ENCODE measurements around the gene CDK14.

The CDK14 gene

GRCh38 chr7:91137153-91137787 lies 541.1 kb downstream of the CDK14 start:
- TF ChIP-seq GABPA (IDR thresholded peaks at IDR 0.05; ENCODE audit: low read depth) = no peak
- TF ChIP-seq, protein P1, sequence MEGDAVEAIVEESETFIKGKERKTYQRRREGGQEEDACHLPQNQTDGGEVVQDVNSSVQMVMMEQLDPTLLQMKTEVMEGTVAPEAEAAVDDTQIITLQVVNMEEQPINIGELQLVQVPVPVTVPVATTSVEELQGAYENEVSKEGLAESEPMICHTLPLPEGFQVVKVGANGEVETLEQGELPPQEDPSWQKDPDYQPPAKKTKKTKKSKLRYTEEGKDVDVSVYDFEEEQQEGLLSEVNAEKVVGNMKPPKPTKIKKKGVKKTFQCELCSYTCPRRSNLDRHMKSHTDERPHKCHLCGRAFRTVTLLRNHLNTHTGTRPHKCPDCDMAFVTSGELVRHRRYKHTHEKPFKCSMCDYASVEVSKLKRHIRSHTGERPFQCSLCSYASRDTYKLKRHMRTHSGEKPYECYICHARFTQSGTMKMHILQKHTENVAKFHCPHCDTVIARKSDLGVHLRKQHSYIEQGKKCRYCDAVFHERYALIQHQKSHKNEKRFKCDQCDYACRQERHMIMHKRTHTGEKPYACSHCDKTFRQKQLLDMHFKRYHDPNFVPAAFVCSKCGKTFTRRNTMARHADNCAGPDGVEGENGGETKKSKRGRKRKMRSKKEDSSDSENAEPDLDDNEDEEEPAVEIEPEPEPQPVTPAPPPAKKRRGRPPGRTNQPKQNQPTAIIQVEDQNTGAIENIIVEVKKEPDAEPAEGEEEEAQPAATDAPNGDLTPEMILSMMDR (IDR thresholded peaks at IDR 0.05; ENCODE audit: insufficient read depth, low read length) = no peak
- no peak for TF ChIP-seq POLR2AphosphoS5 (IDR thresholded peaks at IDR 0.05; ENCODE audit: low read depth)
- H3K27me3 ChIP-seq (ENCODE audit: insufficient read depth, poor library complexity, severe bottlenecking) = no peaks in the 10 kb centered on the region
- no peak overlapping the region for H3K4me3 ChIP-seq (replicated peaks; ENCODE audit: insufficient read depth, low read length)
- H3K27ac ChIP-seq (replicated peaks) = no peak overlapping the region
- no peak for DNase-seq (ENCODE audit: low read depth in 1 of 2, low spot score in 1 of 2)

DNA sequence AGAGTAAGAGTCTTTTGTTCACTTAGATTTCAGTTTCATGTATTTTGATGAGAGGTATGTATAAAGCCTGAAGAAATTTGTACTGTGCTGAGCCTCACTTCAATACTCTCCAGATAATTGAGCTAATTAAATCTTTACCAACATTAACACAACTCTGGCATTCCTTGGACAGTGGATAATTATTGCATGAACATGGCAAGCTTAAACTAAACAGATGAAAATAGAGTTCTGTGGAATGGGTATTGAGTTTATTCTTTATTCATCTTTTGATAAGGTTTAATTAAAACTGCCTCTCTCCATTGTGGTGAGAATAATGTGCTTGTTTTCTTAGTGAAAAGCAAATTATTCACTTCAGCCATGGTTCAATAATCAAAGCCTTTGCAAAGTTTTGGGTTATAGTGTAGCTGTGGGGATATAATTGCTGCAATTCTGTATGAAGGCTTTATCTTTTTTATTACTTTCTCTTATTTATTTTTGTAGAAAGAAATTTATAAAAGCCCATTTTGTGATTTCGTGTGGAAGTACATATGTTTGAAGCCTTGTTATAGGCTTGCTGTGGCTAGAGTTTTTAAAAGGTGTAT lies 541.8 kb downstream of the CDK14 start:
- no peak overlapping the region for H3K27ac ChIP-seq (replicated peaks)
- no peaks in the 10 kb centered on the region for H3K27me3 ChIP-seq (ENCODE audit: insufficient read depth, poor library complexity, severe bottlenecking)
- no peak overlapping the region for H3K4me3 ChIP-seq (replicated peaks; ENCODE audit: insufficient read depth, low read length)
- TF ChIP-seq GABPA (IDR thresholded peaks at IDR 0.05; ENCODE audit: low read depth) (no peak), POLR2AphosphoS5 (IDR thresholded peaks at IDR 0.05; ENCODE audit: low read depth) (no peak), SPI1 (IDR thresholded peaks at IDR 0.05; ENCODE audit: borderline replicate concordance, low read depth) (no peak)
- TF ChIP-seq, protein P1 (IDR thresholded peaks at IDR 0.05; ENCODE audit: insufficient read depth, low read length) = no peak
- TF ChIP-seq, protein P2, sequence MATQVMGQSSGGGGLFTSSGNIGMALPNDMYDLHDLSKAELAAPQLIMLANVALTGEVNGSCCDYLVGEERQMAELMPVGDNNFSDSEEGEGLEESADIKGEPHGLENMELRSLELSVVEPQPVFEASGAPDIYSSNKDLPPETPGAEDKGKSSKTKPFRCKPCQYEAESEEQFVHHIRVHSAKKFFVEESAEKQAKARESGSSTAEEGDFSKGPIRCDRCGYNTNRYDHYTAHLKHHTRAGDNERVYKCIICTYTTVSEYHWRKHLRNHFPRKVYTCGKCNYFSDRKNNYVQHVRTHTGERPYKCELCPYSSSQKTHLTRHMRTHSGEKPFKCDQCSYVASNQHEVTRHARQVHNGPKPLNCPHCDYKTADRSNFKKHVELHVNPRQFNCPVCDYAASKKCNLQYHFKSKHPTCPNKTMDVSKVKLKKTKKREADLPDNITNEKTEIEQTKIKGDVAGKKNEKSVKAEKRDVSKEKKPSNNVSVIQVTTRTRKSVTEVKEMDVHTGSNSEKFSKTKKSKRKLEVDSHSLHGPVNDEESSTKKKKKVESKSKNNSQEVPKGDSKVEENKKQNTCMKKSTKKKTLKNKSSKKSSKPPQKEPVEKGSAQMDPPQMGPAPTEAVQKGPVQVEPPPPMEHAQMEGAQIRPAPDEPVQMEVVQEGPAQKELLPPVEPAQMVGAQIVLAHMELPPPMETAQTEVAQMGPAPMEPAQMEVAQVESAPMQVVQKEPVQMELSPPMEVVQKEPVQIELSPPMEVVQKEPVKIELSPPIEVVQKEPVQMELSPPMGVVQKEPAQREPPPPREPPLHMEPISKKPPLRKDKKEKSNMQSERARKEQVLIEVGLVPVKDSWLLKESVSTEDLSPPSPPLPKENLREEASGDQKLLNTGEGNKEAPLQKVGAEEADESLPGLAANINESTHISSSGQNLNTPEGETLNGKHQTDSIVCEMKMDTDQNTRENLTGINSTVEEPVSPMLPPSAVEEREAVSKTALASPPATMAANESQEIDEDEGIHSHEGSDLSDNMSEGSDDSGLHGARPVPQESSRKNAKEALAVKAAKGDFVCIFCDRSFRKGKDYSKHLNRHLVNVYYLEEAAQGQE (IDR thresholded peaks at IDR 0.05; ENCODE audit: insufficient replicate concordance, low read depth) = no peak
- no peak for DNase-seq (ENCODE audit: low read depth in 1 of 2, low spot score in 1 of 2)

DNA sequence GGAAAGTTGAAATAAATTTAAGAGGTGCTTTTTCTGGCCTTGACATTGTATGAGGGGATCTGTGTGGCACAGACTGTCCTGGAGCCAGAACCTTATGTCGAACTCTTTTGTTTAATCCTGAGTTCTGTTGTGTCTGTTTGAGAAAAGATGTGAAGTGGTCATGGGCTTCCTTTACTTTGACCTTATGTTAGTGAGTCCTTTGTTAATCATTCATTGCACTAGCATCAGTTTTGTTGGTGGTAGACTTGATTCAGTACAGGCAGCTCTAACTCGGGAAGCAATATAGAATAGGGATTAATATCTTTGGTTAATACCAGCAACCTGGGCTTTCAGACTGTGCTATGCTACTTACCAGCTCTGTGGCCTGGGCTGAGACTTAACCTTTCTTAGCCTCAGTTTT lies 544.2 kb downstream of the CDK14 start:
- no peaks in the 10 kb centered on the region for H3K27me3 ChIP-seq (ENCODE audit: insufficient read depth, poor library complexity, severe bottlenecking)
- H3K4me3 ChIP-seq (replicated peaks; ENCODE audit: insufficient read depth, low read length) = no peak overlapping the region
- TF ChIP-seq POLR2AphosphoS5 (IDR thresholded peaks at IDR 0.05; ENCODE audit: low read depth) = no peak
- TF ChIP-seq GABPA (IDR thresholded peaks at IDR 0.05; ENCODE audit: low read depth) = no peak
- no peak for TF ChIP-seq SPI1 (IDR thresholded peaks at IDR 0.05; ENCODE audit: borderline replicate concordance, low read depth)
- TF ChIP-seq, protein P2 (IDR thresholded peaks at IDR 0.05; ENCODE audit: insufficient replicate concordance, low read depth) = no peak
- TF ChIP-seq, protein P1 (IDR thresholded peaks at IDR 0.05; ENCODE audit: insufficient read depth, low read length) = no peak
- no peak overlapping the region for H3K27ac ChIP-seq (replicated peaks)
- DNase-seq (ENCODE audit: low read depth in 1 of 2, low spot score in 1 of 2) = no peak
